Activated CD4-positive, alpha-beta T cell treated with anti-CD3 and anti-CD28 coated beads, Interleukin-2, amount 50 U/mL, for 16 hours (primary cell): ENCODE results near the gene SLC6A17.
A peak's percentile ranks its signal among the peaks of the same experiment; 100 is the strongest.

Experiments used
- DNase-seq: peaks from one replicate; pipeline ENCODE4 v3.0.0-alpha.2; 2020

SLC6A17 gene

DNA sequence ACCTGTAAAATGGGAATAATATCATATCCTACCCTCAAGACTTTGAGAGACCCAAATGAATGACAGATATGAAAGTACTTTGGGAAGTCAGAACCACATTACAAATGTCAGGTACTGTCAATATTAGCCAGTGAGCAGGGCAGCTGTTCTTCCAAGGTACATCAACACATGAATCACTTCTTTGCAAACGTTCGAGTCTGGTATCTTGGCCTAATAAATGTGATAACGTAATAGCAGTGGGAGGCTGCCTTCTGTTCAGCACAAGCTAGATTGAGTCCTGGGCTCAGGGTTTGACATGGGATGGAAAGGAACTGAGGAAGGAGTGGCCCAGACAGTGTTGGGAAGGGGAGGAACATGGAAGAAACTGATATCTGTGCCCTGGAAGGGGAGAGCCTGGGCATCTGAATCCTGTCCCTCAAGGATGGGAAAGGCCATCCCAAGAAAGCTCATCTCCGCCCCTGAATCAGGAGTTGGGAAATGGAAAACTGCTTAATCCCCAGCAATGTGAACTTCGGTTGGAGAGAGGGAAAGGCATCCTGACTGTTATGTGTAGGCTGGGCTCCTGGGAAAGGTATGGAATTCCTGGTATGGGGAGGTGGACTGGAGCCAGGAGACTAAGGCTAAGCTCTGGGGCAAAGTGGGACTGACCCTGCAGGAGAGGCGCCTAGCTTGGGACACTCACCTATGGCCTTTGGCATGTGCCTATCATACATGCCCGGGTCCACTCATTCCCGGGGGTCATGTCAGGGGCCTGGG, 74.1 kb downstream of the SLC6A17 start:
- no peak for DNase-seq

DNA sequence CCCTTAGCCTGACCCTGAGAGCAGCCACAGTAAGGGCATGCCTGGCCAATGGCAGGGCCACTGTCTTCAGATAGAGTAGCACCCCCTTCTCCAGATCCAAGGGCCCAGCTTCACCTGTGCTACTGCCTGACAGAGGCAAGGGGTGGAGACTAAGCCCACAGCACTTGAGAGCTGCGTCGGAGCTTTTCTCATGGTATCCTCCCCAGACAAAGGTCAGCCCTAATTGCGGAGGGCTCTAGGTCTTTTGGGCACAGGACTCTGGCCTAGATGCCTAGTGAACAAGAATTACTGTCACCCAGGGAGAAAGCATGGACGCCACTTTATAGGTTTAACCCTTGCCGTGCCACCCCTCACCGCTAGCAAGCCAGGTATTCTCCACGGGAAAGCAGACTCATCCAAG, 74.9 kb downstream of the SLC6A17 start:
- DNase-seq, result no peak

DNA sequence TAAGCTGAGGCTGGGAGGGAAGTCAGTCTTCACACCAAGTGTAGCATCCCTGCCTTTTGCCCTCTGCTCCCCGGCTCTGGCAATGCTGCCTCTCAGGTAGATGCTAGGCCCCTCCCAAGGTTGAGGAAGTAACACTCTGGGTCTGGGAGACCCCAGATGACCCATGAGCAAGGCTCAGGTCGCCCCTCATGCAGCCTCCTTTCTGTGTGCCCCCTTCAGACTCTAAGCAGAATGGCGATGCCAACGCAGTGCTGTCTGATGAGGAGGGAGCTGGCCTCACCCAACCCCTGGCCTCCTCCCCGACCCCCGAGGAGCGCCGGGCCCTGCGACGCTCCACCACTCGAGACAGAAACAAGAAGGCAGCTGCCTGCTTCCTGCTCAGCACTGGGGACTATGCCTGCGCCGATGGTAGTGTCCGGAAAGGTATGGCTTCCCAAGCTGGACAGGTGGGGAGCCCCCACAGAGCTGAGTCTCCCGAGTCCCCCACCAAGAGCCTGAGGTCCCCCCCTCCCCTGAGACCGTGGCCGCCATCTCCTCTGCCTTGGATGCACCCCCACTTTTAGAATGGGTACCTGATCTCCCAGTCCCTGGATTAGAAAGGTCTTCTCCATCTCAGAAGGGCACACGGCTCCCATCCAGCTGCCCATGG, 75.6 kb downstream of the SLC6A17 start:
- no peak for DNase-seq

DNA sequence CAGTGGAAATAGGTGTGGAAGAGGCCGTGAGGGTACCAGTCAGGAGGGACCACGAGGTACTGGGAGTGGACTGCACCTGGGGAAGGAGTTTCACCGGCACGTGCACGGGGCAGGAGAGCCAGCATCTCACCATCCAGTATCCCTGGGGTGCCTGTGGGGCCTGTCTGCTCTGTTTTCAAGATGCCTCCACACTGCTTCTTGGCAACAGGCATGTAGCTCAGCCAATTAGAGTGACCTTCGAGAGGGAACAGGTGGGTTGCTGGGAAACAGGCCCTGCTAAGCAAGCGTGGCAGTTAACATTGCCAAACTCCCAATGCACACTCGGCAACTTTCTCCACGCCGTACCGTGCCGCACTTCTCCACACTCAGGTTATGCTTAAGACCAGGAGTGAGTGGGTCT, 77.5 kb downstream of the SLC6A17 start:
- no peak for DNase-seq

DNA sequence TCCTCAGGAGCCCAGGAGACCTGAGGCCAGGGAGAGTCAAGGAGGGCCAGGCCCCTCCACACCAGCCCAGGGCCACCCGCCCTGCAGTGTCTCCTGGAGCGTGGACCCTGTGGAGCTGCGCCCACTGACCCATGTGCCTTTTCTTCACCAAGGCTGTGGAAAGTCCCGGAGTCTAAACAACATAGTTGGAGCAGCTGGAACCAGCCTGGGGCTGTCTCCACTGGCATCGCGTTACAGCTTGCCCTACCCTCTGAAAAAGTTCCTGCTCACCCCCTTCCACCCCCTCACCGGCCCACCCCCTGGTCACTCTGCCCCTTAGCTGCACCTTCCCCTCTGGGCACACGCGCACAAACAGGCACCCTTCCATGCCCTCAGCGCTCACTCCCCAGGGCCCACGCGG, 78.1 kb downstream of the SLC6A17 start:
- DNase-seq, result no peak

DNA sequence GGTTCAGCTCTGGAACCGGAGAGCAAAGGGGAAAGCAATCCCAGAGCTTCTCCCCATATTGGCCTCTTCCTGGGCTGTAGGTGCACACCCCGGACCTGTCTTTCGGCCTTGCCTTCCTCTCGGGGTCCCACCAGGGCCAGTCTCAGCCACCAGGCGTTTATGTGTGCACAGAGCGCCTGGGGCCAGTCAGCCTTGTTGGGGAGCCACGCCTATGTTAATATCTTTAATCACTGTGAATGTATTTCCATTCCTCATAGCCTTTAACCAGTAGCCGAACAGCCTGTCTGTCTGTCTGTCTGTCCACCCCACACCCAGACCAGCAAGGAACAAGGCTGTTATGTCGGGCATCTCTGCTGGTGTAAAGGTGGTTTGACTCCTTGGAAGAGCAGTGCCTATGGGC, 78.6 kb downstream of the SLC6A17 start:
- no peak for DNase-seq

DNA sequence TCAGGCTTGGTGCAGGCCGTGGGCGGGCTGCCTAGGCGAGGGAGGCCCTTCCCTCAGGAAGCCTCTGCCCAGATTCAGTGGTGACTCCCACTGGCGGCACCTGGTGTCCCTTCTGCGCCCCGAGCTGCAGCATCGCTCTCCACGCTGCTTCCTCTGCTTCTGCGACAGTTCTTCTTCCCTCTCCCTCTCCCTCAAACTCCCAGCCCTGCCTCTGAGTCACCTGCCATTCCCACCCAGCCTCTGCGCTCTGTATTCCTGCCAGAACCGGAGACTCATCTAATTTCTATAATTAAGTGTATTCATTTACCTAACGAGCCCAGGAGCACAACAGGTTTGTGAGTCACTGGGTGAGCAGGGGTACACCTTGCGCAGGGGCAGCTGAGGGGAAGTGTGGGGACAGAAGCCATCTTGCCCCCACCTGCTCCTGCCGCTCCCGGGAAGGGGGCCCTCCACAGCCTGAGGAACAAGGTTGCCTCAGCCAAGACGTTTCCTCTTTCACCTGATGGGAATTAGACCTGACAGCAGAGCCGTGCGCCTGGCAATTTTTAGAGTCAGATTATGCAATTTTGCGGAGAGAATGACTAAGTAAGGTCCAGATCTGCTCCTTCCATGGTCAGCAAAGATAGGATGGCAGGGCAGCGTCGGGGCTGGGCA, 79.2 kb downstream of the SLC6A17 start:
- DNase-seq, result no peak

DNA sequence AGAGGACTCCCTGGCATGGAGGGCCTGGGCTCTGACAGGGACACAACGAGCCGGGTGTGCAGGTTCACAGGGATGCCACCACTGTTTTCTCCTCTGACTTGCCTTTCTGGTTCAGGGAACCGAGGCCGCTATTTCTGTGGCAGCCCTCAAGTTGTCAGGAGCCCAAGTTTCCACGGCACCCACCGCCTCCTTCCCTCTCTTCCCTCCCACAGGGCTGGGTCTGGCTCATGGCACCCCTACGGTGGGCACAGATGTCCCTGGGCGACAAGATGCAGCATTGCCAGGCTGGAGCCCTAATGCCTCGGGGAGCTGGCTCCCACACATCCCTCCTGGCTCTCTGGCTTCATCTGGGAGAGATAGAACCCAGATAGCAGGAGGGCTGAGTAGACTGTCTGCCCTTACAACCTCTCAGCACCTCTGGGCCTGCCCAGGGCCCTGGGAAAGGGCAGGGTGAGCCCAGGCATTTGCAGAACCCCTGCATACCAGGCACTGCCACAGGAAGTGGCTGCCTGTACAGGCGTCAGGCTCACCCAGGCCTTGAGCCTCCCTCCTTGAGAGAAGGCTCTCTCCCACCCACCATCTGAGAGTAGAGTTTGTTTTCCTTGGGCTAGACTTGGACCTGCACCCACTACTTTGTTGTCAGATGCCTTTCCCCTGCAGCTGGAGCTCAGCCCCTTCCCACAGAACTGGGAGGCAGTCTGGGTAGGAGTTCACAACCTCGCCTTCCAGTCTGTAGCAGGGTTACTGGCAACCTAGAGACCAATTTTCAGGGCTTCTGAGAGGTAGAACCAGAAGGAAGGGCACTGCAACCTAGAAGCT, 80.3 kb downstream of the SLC6A17 start:
- DNase-seq, result no peak

DNA sequence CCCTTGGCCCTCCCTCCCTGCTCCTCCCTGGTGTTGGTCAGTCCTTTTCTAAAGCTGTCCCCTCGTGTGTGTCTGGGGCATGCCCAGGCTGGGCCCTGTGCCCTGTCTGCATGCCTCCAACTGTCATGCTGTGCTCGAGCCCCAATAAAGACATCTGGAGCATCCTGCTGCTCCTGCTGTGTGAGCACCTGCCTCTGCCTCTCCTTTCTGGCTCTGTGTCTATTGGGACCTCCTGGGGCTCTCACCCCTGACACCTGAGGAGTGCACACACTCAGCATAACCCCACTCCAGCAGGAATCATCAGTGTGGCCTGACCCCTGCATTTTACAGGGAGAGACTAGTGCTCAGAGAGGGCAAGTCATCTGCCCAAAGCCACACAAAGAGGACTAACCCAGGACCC, 83.6 kb downstream of the SLC6A17 start:
- DNase-seq, result no peak

DNA sequence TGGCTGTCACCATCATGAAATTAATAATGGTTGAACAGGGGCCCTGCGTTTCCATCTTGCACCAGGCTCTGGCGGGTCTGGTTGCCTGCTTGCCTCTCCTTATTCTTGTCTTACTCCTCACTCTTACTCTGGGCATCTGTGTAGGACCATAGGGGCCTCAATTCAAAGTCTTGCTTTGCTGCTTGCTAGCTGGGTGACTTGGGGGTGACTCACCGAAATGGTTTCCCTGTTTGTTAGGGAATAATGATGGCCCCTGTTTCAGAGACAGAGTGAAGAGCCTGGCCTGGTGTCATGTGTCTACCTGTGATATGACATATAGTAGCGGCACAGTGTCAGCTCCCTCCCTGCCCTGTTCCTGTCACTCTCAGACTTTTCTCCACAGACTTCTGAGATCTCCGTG, 84.4 kb downstream of the SLC6A17 start:
- DNase-seq, result no peak

DNA sequence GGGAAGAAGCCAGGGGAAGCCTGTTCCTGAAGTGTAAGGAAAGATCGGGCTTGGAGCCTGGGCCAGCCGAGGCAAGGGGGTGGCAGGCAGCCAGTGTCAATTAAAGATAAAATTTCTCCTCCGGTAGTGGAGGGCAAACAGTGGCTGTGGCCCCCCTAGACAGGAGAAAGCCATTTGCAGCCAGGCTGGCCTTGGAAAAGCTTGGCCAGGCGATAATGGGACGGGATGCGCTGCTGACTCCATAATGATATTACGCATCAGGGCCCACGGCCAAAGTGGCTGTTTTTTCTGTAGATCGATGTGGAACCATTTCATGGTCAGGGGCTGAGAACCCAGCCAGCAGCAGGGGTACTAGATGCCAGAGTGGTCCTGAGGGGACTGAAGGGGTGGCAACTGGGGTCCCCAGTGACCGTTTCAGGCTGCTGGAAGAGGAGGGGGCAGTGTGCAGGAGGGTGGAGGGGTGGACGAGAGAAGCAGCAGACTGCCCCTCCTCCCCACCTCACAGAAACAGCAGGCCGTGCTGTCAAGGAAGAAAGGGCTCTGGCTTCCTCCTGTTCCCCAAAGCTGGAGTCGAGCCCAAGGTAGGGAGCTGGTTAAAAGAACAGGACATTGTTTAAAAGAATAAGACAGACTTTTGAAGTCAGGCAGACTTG, 85.0 kb downstream of the SLC6A17 start:
- no peak for DNase-seq

DNA sequence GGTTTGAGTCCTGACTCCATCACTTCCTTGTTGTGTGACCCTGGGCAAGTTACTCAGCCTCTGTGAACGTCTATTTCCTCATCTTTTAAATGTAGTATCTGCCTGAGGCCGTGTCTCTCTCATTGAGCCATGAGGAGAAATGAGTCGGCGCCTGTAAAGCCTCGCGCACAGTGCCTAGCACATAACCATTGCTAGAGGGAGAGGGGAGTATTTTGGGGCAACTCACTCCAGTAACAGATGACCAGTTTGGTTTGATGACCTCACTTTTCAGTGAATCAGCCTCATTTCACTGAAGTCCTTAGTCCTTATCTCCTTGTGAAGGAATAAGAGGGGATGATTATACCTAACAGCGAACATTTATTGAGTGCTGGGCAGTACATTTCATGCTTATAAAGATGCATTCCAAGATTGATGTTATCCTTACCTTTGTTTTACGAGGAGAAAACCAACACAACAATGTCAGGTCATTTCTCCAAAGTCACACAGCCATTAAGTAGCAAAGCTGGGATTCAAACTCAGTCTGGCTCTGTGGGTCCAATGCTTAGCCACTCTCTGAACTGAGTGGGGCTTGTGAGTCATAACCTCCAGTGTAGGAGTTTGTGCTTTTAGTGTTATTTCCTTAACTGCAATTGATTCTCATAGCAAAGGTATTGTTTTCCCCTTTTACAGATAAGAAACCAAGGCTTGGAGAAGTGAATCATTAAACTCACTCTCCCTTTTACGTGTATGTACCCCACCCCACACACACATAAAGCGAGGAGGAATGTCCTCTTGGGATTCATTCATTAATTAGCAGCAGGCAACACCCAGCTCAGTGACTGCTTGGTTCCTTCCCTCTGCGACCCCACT, 85.8 kb downstream of the SLC6A17 start:
- DNase-seq, result peak; percentile 83

DNA sequence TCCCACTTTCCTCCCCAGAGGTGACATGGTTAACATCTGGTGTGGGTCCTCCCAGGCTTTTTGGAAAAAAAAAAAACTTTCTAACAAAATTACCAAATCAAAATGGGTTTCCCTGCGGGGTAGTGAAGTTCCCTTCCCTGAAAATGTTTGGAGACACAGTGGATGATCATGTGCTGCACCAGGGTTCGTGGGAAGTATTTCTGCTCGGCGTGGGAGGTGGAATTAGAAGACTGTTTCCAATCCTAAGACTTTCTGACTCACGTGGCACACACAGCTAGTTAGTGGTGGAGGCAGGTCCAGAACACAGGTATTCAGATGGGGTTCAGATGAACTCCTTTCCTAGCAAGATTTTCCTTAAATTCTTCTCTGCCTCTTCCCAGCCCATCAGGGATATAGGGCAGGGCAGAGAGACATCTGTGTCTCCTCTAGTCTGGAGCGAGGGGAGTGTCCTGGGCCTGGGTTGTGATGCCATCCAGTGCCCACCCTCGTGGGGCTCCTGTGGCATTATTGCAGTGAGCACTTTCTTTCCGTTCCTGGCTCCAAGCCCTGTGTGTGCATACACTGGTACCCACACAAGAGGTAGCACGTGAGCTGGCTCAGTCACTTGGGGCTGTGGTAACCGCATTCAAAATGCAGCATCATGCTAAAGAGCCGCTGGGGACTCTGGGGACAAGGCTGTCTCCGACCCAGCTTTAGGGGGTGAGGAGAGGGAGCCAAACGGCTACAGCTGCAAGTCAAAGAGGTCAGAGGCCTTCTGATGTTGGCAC, 87.3 kb downstream of the SLC6A17 start:
- DNase-seq, result no peak

DNA sequence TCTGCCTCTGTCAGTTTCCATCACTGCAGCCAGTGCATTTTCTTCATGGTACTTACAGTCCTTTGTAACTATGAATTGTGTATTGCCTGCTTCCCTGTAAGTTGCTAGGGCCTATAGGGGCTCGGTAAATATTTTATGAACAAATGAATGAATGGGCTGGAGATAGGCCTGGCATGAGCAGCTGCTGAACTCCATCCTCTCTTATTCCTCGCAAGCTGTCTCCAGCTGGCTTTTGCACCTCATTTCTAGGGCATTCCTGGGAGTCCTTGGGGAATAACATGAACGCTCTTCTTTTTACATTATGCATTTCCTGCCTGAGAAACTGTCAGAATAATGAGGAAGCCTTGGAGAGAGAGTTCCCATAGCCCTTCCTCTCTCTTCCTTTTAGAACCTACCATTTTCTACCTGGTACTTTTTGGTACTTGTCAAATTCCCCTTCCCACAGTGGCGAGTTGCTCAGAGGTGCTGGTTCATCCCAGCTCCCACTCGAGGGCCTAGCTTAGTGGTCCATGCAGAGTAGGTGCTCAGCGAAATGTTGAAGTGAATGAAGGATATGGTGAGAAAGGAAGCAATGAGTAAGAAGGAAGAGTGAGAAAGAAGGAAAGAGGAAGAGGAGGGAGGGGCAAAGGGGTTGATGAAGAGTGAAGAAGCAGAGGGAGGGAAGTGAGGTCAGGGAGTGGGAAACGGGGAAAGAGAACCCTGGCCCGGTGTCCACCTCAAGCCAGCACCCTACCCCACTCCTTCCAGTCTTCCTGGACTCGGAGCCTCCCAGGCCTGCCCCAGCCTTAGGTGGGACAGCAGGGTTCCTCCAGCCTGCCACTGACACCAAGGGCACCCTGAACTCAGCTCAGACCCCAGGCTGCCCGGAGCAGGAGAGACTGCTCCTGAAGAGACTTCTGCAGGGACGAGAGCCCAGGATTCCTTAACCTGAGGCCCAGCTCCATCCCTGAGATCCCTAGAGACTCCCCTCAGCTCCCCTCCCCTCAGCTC, 89.4 kb downstream of the SLC6A17 start:
- DNase-seq, result no peak

DNA sequence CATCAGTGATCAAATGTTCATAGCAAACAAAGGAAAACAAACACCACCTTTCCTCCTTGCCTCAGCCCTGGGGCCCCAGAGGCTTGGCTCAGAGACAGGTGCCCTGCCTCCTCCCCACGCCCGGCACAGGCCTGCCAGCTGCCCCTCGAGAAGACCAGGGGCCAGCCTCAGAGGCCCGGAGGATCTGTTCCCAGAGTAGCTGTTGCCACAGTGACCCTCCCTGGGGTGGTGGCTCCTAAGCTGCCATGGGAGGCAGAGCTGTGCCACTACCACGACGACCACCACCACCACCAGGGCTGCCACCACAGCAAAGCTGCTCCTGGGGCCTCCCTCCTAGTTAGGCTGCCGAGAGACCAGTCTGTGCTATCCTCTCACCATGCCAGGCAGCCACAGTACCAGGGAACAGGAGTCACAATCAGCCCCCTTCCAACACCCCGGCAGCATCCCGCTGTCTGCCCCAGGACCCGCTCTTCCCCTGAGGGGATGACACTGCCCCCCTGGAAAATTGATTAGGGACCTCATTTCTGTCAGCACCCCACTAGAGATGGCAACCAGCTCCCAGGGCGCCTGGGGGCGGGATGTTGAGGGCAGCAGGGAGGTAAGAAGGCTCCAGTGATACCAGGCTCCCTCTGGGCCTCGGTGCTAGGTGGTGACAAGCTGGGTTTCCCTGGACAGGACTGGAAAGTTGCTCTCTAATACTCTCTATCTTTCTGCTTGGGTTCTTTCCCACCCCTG, 90.3 kb downstream of the SLC6A17 start:
- DNase-seq, result no peak

DNA sequence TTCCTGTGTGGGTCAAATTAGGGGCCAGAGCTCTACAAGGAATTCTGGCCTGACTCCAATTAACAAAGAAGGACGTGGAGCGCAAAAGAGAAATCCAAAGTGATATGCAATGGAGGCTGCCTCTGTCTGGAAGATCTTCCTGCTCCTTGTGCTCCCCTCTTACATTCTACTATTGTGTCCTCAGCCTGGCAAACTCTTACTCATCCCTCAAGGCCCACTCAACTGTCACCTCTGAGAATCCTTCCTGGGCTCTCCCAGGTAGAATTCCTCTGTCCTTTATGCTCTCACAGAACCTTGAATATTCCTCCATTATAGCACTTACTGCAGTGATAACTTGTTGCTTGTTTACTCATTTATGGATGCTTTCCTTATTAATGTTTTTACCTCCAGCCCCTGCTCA, 91.2 kb downstream of the SLC6A17 start:
- DNase-seq, result no peak

DNA sequence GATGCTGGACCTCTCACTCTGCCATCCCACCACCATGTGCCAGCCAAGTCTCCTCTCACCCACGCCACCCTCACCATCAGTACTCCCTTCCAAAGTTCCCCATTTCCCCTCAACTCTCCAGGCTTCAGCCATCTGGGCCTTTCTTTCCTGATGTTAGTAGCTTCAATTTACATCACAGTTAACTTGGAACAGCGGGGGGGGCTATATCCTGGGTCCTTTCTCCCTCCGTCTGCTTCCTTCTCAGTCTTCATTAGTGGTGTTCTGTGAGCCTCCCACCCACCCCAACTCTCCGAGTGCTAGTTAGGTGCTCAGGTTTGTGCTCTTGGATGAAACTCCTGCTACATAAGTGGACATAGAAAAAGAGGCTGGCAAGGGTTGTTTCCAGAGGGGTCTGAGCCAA, 91.8 kb downstream of the SLC6A17 start:
- no peak for DNase-seq

DNA sequence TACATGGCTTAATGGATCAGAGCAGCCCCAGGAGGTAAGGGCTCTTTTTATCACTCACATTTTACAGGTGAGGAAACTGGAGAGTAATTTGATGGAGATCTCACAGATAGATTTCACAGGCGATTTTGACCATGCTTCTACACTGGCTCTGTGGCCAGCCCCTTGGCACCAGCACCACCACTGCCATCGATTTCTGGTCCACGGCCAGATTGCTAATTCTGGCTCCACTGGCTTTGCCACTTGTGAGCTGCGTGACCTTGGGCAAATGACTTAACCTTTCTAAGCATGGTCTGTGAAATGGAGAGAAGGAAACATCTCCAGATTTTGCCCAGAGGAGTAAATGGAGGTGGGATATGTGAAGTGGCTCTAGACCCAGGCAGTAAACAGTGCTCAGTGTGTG, 92.4 kb downstream of the SLC6A17 start:
- no peak for DNase-seq

DNA sequence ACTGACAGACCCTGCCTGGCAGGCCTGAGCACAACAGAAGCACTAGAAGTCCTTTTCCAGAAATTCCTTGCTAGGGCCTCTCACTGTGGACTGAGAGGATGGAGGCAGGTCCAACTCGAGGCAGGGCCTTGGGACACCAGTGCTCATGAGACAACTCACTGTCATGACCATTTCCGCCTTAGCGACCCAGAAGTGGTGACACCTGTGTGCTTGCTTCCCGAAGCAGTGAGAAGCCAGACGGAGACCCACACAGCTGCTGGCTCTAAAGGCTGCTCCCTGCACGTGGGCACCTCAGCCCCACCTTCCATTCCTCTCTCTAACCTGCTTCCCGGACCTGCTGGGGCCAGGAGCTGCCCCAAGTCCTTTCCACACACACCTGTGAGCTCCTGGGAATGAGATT, 92.9 kb downstream of the SLC6A17 start:
- no peak for DNase-seq
